Measurements from ENCODE around the gene TMEFF2. TPM values are rescaled to one million over a fixed set of nuclear protein-coding genes. Genes with fewer than 3 reads are reported as not detected.
A peak's percentile ranks its signal among the peaks of the same experiment; 100 is the strongest.

The TMEFF2 gene
- total RNA-seq, 6 experiments from 2014 or later: 0.18 to 0.25 (median 0.22) TPM; not detected in 3

GRCh38 chr2:192196421-192197194, 1.9 kb upstream of the TMEFF2 start:
- H3K4me1 Mint-ChIP-seq (ENCODE audit: low read depth): peaks cover 18% of the 10 kb centered on the region
- no peak for DNase-seq
- H3K27me3 Mint-ChIP-seq (ENCODE audit: insufficient read depth): peaks cover 46% of the 10 kb centered on the region
- H3K27ac Mint-ChIP-seq: no peak overlapping the region
- no peak for TF ChIP-seq CTCF (IDR thresholded peaks at IDR 0.05)
- H3K9me3 Mint-ChIP-seq: no peaks in the 10 kb centered on the region
- H3K36me3 Mint-ChIP-seq (ENCODE audit: low read depth): no peaks in the 10 kb centered on the region
- H3K4me3 Mint-ChIP-seq: peak overlapping the region; percentile 87

- Mint-ChIP-seq H3K36me3 (ENCODE audit: low read depth) (no peaks in the 10 kb centered on the region), H3K27me3 (ENCODE audit: insufficient read depth) (peaks cover 46% of the 10 kb centered on the region), H3K4me1 (ENCODE audit: low read depth) (peaks cover 18% of the 10 kb centered on the region), H3K27ac (no peak overlapping the region), H3K4me3 (peak overlapping the region; percentile 87), H3K9me3 (no peaks in the 10 kb centered on the region)
- no peak for TF ChIP-seq CTCF (IDR thresholded peaks at IDR 0.05)
- no peak for DNase-seq
Measured at GRCh38 chr2:192195548-192196418, 1.1 kb upstream of the TMEFF2 start.

DNA sequence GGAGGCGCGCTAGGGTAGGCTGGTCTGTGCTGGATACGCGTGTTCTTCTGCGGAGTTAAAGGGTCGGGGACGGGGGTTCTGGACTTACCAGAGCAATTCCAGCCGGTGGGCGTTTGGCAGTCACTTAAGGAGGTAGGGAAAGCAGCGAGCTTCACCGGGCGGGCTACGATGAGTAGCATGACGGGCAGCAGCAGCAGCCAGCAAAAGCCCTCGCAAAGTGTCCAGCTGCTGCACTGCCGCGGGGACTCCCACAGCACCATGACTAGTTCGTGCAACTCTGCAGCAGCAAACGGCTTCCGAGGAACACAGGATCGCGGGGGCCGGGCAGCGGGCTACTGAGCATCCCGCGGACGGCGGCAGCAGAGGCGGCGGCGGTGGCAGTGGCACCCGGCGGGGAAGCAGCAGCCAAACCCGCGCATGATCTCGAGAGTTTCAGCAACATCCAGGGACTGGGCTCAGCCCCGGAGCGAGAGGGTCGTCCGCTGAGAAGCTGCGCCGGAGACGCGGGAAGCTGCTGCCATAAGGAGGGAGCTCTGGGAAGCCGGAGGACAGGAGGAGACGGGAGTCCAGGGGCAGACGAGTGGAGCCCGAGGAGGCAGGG, 368 bp downstream of the TMEFF2 start:
- Mint-ChIP-seq H3K27me3 (ENCODE audit: insufficient read depth) (peaks cover 46% of the 10 kb centered on the region), H3K9me3 (no peaks in the 10 kb centered on the region), H3K27ac (no peak overlapping the region), H3K4me3 (peak overlapping the region; percentile 87), H3K4me1 (ENCODE audit: low read depth) (peaks cover 18% of the 10 kb centered on the region), H3K36me3 (ENCODE audit: low read depth) (no peaks in the 10 kb centered on the region)
- DNase-seq: no peak
- TF ChIP-seq CTCF (IDR thresholded peaks at IDR 0.05): no peak

DNA sequence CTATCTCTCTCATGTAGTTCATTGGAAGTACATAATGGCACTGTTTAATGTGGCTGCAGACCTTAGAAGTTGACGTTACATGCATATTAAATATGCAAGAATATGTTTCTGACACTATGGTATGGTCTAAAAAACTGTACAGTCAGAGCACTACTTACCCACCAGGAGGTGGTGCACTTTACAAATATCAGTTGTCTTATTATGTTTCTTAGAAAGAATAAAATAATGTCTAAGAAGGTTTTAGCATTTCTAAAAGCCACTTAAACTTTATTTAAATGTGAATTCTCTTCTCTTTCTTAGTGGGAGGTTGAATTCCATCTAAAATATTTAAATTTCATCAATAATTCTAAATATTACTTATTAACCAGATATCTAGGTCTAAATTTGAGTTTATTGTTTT, 4.3 kb downstream of the TMEFF2 start:
- Mint-ChIP-seq H3K27ac (no peak overlapping the region), H3K9me3 (no peaks in the 10 kb centered on the region), H3K27me3 (ENCODE audit: insufficient read depth) (peaks cover 42% of the 10 kb centered on the region)

More for the DNA sequence above, 4.3 kb downstream of the TMEFF2 start:
- TF ChIP-seq CTCF (IDR thresholded peaks at IDR 0.05): peak; percentile 80
- DNase-seq: peak; percentile 33
- Mint-ChIP-seq H3K4me3 (no peak overlapping the region), H3K36me3 (ENCODE audit: low read depth) (no peaks in the 10 kb centered on the region), H3K4me1 (ENCODE audit: low read depth) (peaks cover 4% of the 10 kb centered on the region)
